ENCODE data around the gene TOMM70.

DNA sequence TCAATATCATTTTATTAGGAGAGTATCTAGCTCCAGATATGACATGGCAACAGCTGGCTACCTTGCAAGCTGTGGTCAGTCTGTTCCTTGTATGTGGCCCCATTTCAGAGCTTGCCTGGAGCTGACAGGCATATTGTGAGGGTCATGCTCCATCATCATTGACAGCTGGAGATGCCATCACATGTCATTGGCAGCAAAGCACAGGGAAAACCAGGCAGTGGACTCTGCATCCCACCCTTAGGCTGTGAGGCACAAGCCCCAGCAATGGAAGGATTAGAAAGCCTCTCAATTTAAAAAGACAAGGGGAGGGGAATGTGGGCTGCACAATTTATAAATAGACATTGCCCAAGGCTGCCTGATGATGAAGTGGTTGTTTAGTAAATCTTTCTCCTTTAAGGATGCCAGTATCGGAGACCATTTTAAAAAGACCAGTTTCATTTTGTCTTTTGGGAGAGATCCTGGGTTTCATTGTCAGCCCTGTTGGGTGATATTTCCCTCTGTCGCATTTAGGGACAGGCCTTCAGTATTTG, 28.4 kb upstream of the TOMM70 start:
- TF ChIP-seq POLR2A (IDR thresholded peaks at IDR 0.05; ENCODE audit: low read length) (no peak), GATA1 (IDR thresholded peaks at IDR 0.05; ENCODE audit: low read depth, low read length) (no peak)

Data from erythroblast (primary cell).